Tibial nerve (tissue), 3 donors: ENCODE data around the gene ZCCHC8.

Experiments used
- CTCF ChIP-seq, 5 experiments: fragments of 200-600 bp in 3 of 5; fragments of 450-650 bp in 2 of 5; sonication (generic) in 3 of 5; IDR thresholded peaks; one replicate each; pipeline ENCODE4 v1.5.1; 2016 to 2019; ENCODE audit warnings: antibody characterized with exemption in 5 of 5, mild to moderate bottlenecking in 3 of 5, moderate library complexity in 2 of 5
- POLR2A ChIP-seq, 2 donors: fragments of 450-650 bp; IDR thresholded peaks; one replicate each; pipeline ENCODE4 v1.6.1; 2017; ENCODE audit warnings: antibody characterized with exemption in 2 of 2, mild to moderate bottlenecking in 2 of 2, moderate library complexity in 2 of 2

GRCh38 chr12:122538496-122538895 is 37.8 kb upstream of the ZCCHC8 start:
- TF ChIP-seq CTCF (IDR thresholded peaks at IDR 0.05) = no peak
- no peak for TF ChIP-seq POLR2A (IDR thresholded peaks at IDR 0.05)
